SK-N-SH treated with all-trans-retinoic acid at 6 μM for 48 hours (cell line): ENCODE data around the gene PRKAG2.

Experiments
- ARNTL ChIP-seq: fragments of 450-650 bp; formaldehyde crosslinking; IDR thresholded peaks from 2 replicates; pipeline ENCODE4 v1.5.0; 2020; ENCODE audit warnings: low read depth, mild to moderate bottlenecking, moderate library complexity, borderline replicate concordance
- GLIS3 ChIP-seq: fragments of 250-450 bp; sonication (Bioruptor Pico); IDR thresholded peaks from 2 replicates; pipeline ENCODE4 v1.5.0; 2020; ENCODE audit warnings: mild to moderate bottlenecking, moderate library complexity
- PATZ1 ChIP-seq: fragments of 250-450 bp; sonication (Bioruptor Pico); IDR thresholded peaks from 2 replicates; pipeline ENCODE4 v1.8.0; 2020; ENCODE audit warnings: mild to moderate bottlenecking, moderate library complexity, borderline replicate concordance
- POU6F1 ChIP-seq: fragments of 250-450 bp; sonication (Bioruptor Pico); IDR thresholded peaks from 2 replicates; pipeline ENCODE4 v1.8.0; 2021; ENCODE audit warnings: low read depth, mild to moderate bottlenecking, moderate library complexity, borderline replicate concordance
- PPARA ChIP-seq: fragments of 250-450 bp; sonication (Bioruptor Pico); IDR thresholded peaks from 2 replicates; pipeline ENCODE4 v1.5.0; 2020; ENCODE audit warnings: mild to moderate bottlenecking, borderline replicate concordance
- RARB ChIP-seq: fragments of 250-450 bp; sonication (Bioruptor Pico); IDR thresholded peaks from 2 replicates; pipeline ENCODE4 v1.8.0; 2021; ENCODE audit warnings: mild to moderate bottlenecking, moderate library complexity
- SNAI2 ChIP-seq: fragments of 250-450 bp; sonication (Bioruptor Pico); IDR thresholded peaks from 2 replicates; pipeline ENCODE4 v1.5.0; 2020; ENCODE audit warnings: mild to moderate bottlenecking, moderate library complexity
- ZFP3 ChIP-seq: fragments of 250-450 bp; sonication (Bioruptor Pico); IDR thresholded peaks from 2 replicates; pipeline ENCODE4 v1.5.0; 2020; ENCODE audit warnings: mild to moderate bottlenecking, moderate library complexity
- ZNF565 ChIP-seq: fragments of 450-650 bp; formaldehyde crosslinking; conservative IDR thresholded peaks from 2 replicates; pipeline ENCODE4 v1.5.0; 2020; ENCODE audit warnings: low read depth, mild to moderate bottlenecking, moderate library complexity
- ZNF70 ChIP-seq: fragments of 450-650 bp; formaldehyde crosslinking; IDR thresholded peaks from 2 replicates; pipeline ENCODE4 v1.5.0; 2020; ENCODE audit warnings: mild to moderate bottlenecking, moderate library complexity

- TF ChIP-seq PATZ1 (CRISPR knock-in tag) (no peak), ZNF565 (CRISPR knock-in tag) (no peak), ARNTL (CRISPR knock-in tag) (no peak), POU6F1 (no peak), GLIS3 (no peak), RARB (no peak), ZNF70 (CRISPR knock-in tag) (no peak), PPARA (no peak), ZFP3 (CRISPR knock-in tag) (no peak), SNAI2 (CRISPR knock-in tag) (no peak)
These were observed 11.5 kb upstream of the PRKAG2 start for GRCh38 chr7:151888079-151889067.
